Measurements from ENCODE around the gene ABCA7.
"Not testable (repeated sequence)": the region's sequence is repeated elsewhere in the genome, so short reads cannot be mapped to it uniquely, and the experiment has no call there.

Gene ABCA7

GRCh38 chr19:1017115-1017905, 22.6 kb upstream of the ABCA7 start:
- DNase-seq (ENCODE audit: low read depth in 2 of 3, low spot score in 2 of 3): no peak

GRCh38 chr19:1017906-1018305, 22.0 kb upstream of the ABCA7 start:
- no peak for DNase-seq (ENCODE audit: low read depth in 2 of 3, low spot score in 2 of 3)

GRCh38 chr19:1018393-1018792, 21.5 kb upstream of the ABCA7 start:
- DNase-seq (ENCODE audit: low read depth in 2 of 3, low spot score in 2 of 3): no peak

GRCh38 chr19:1018932-1019615, 20.8 kb upstream of the ABCA7 start:
- DNase-seq (ENCODE audit: low read depth in 2 of 3, low spot score in 2 of 3): no peak

- DNase-seq (ENCODE audit: low read depth in 2 of 3, low spot score in 2 of 3): no peak
Measured at GRCh38 chr19:1019616-1019961, 20.3 kb upstream of the ABCA7 start.

GRCh38 chr19:1019980-1020867, 19.7 kb upstream of the ABCA7 start:
- no peak for DNase-seq (ENCODE audit: low read depth in 2 of 3, low spot score in 2 of 3)

GRCh38 chr19:1020868-1021425, 19.0 kb upstream of the ABCA7 start, which contains the start of gene TMEM259:
TSS of gene TMEM259 (minus strand) at chr19:1021123. CDS start at chr19:1020996, 127 bp downstream.
- DNase-seq (ENCODE audit: low read depth in 2 of 3, low spot score in 2 of 3): peak; percentile 89 to 96 (median 89)

- not testable (repeated sequence) for DNase-seq (ENCODE audit: low read depth in 2 of 3, low spot score in 2 of 3)
Measured at GRCh38 chr19:1023883-1024188, 16.1 kb upstream of the ABCA7 start.

- not testable (repeated sequence) for DNase-seq (ENCODE audit: low read depth in 2 of 3, low spot score in 2 of 3)
Measured at GRCh38 chr19:1025080-1025479, 14.8 kb upstream of the ABCA7 start.

GRCh38 chr19:1025960-1026782, 13.7 kb upstream of the ABCA7 start, which contains the start of gene CNN2:
TSS of gene CNN2 (plus strand) at chr19:1026608. CDS start at chr19:1026662, 54 bp downstream.
- peak in 1 of 3 experiments; percentile 54 for DNase-seq (ENCODE audit: low read depth in 2 of 3, low spot score in 2 of 3)

- DNase-seq (ENCODE audit: low read depth in 2 of 3, low spot score in 2 of 3): no peak
Measured at GRCh38 chr19:1026783-1027649, 12.9 kb upstream of the ABCA7 start.

GRCh38 chr19:1027650-1028061, 12.3 kb upstream of the ABCA7 start:
- no peak for DNase-seq (ENCODE audit: low read depth in 2 of 3, low spot score in 2 of 3)

GRCh38 chr19:1028062-1028926, 11.6 kb upstream of the ABCA7 start:
- DNase-seq (ENCODE audit: low read depth in 2 of 3, low spot score in 2 of 3): no peak

- DNase-seq (ENCODE audit: low read depth in 2 of 3, low spot score in 2 of 3): no peak
Measured at GRCh38 chr19:1032264-1032867, 7.5 kb upstream of the ABCA7 start.

GRCh38 chr19:1035998-1036621, 3.8 kb upstream of the ABCA7 start:
- DNase-seq (ENCODE audit: low read depth in 2 of 3, low spot score in 2 of 3): no peak

GRCh38 chr19:1037621-1038064, 2.3 kb upstream of the ABCA7 start:
- DNase-seq (ENCODE audit: low read depth in 2 of 3, low spot score in 2 of 3): no peak

- no peak for DNase-seq (ENCODE audit: low read depth in 2 of 3, low spot score in 2 of 3)
Measured at GRCh38 chr19:1038978-1039645, 795 bp upstream of the ABCA7 start.
